B cell (primary cell): ENCODE data around the gene CXCR2. TPM values are rescaled to one million over a fixed set of nuclear protein-coding genes. Genes with fewer than 3 reads are reported as not detected.

Source experiments
- ATAC-seq: fragments of 200-7000 bp; cut with Tn5 transposase; one replicate; pipeline ENCODE4 v1.10.0; 2021; ENCODE audit warnings: low read depth, mild to moderate bottlenecking, moderate number of reproducible peaks, moderate library complexity
- CTCF ChIA-PET: fragments of 350-600 bp; sonication (Branson Sonifier 250); formaldehyde crosslinking; loops from one replicate; lab custom pipeline; 2021; ENCODE audit warnings: antibody characterized with exemption, inconsistent platforms; lab: Charles Lee
- POLR2A ChIA-PET: fragments of 350-600 bp; sonication (Branson Sonifier 250); formaldehyde crosslinking; loops from one replicate; lab custom pipeline; 2021; ENCODE audit warnings: antibody characterized with exemption; lab: Charles Lee
- DNase-seq: peaks from one replicate; pipeline ENCODE4 v3.0.0; 2013
- H2AFZ ChIP-seq: 2 replicates; pipeline ENCODE4 v1.6.1; 2012; ENCODE audit warnings: mild to moderate bottlenecking, low read depth, low read length; ENCODE audit not compliant: insufficient read depth, poor library complexity, severe bottlenecking
- H3K27ac ChIP-seq, 2 donors: 1 replicate in 1 of 2; 2 replicates in 1 of 2; pipeline ENCODE4 v1.5.1; 2012 to 2013; ENCODE audit warnings: low read length in 2 of 2, mild to moderate bottlenecking in 2 of 2, moderate library complexity in 1 of 2
- H3K27me3 ChIP-seq, 4 experiments: fragments of 200-600 bp in 1 of 4; sonication (generic) in 1 of 4; replicated peaks in 1 of 4; 1 replicate in 2 of 4; 2 replicates in 2 of 4; pipeline versions ENCODE4 v1.6.1 to v1.7.0; 2013 to 2016; ENCODE audit warnings: low read length in 3 of 4, mild to moderate bottlenecking in 2 of 4, mixed read lengths in 1 of 4, moderate library complexity in 1 of 4; ENCODE audit not compliant: insufficient read depth in 4 of 4, control insufficient read depth in 3 of 4; ENCODE audit errors: control extremely low read depth in 1 of 4
- H3K36me3 ChIP-seq, 2 experiments: replicated peaks in 1 of 2; 1 replicate in 1 of 2; 2 replicates in 1 of 2; pipeline versions ENCODE4 v1.6.1 to v1.7.1; 2013; ENCODE audit warnings: low read length in 1 of 2; ENCODE audit not compliant: insufficient read depth in 2 of 2, control insufficient read depth in 1 of 2; ENCODE audit errors: control extremely low read depth in 1 of 2, extremely low read depth in 1 of 2
- H3K4me1 ChIP-seq, 2 donors: fragments of 200-600 bp in 1 of 2; sonication (generic) in 1 of 2; 1 replicate in 1 of 2; 2 replicates in 1 of 2; pipeline versions ENCODE4 v1.5.1 to v1.6.1; 2013 to 2017; ENCODE audit warnings: low read length in 2 of 2; ENCODE audit not compliant: control insufficient read depth in 2 of 2, insufficient read depth in 2 of 2
- H3K4me2 ChIP-seq: replicated peaks from 2 replicates; pipeline ENCODE3; 2012; ENCODE audit warnings: mild to moderate bottlenecking, low read depth, low read length; ENCODE audit not compliant: poor library complexity, severe bottlenecking
- H3K4me3 ChIP-seq, 5 experiments: fragments of 200-600 bp in 1 of 5; sonication (generic) in 1 of 5; 1 replicate in 3 of 5; 2 replicates in 2 of 5; pipeline versions ENCODE4 v1.5.1 to v1.7.0; 2011 to 2016; ENCODE audit warnings: low read length in 4 of 5, mild to moderate bottlenecking in 4 of 5, low read depth in 2 of 5, control low read depth in 1 of 5, moderate library complexity in 1 of 5; ENCODE audit not compliant: insufficient read depth in 1 of 5; ENCODE audit errors: control extremely low read depth in 1 of 5, extremely low read depth in 1 of 5
- H3K79me2 ChIP-seq: fragments of 200-600 bp; sonication (generic); one replicate; pipeline ENCODE4 v1.6.0; 2016; ENCODE audit warnings: low read length; ENCODE audit not compliant: control insufficient read depth, insufficient read depth
- H3K9ac ChIP-seq: fragments of 200-600 bp; sonication (generic); 2 replicates; pipeline ENCODE4 v1.6.1; 2017; ENCODE audit warnings: mild to moderate bottlenecking, low read length, moderate library complexity
- H3K9me3 ChIP-seq, 3 donors: one replicate each; pipeline versions ENCODE4 v1.6.1 to v1.7.1; 2013; ENCODE audit warnings: low read length in 2 of 3; ENCODE audit not compliant: control insufficient read depth in 2 of 3, insufficient read depth in 1 of 3; ENCODE audit errors: control extremely low read depth in 1 of 3
- H4K20me1 ChIP-seq: 2 replicates; pipeline ENCODE4 v1.6.0; 2012; ENCODE audit warnings: mild to moderate bottlenecking, low read length; ENCODE audit not compliant: insufficient read depth, control insufficient read depth, poor library complexity, severe bottlenecking
- H3K27ac Mint-ChIP-seq: one replicate; pipeline ENCODE4 v1.8.0; 2021; ENCODE audit warnings: mixed read lengths
- H3K27me3 Mint-ChIP-seq: one replicate; pipeline ENCODE4 v1.8.0; 2021; ENCODE audit warnings: mixed read lengths
- H3K4me1 Mint-ChIP-seq: one replicate; pipeline ENCODE4 v1.8.0; 2021; ENCODE audit warnings: mixed read lengths
- H3K4me3 Mint-ChIP-seq: one replicate; pipeline ENCODE4 v1.8.0; 2021; ENCODE audit warnings: mixed read lengths
- H3K9me3 Mint-ChIP-seq: one replicate; pipeline ENCODE4 v1.8.0; 2022; ENCODE audit warnings: mixed read lengths; ENCODE audit not compliant: insufficient read depth
- EZH2 ChIP-seq: IDR thresholded peaks from 2 replicates; pipeline ENCODE4 v1.6.1; 2012; ENCODE audit warnings: borderline replicate concordance, low read depth, mild to moderate bottlenecking, moderate library complexity, low read length; ENCODE audit not compliant: insufficient read depth, poor library complexity, severe bottlenecking
- WGBS: methylation state at CpG from one replicate; pipeline ENCODE4 v1.1.5; 2013; ENCODE audit warnings: missing lambda C conversion rate; ENCODE audit not compliant: insufficient coverage; 5-methylcytosine and 5-hydroxymethylcytosine counted together
- intact Hi-C: fragments of 100-400 bp; cut with micrococcal nuclease; formaldehyde crosslinking; loops from one replicate; pipeline ENCODE4 v1.10.0; 2022
- polyA plus RNA-seq: library from polyadenylated mRNA; depleted of rRNA; stranded (reverse); fragments of >200 nt; gene quantifications from 2 replicates; pipeline ENCODE4 v1.2.3, GENCODE V29; 2012
- total RNA-seq, 2 donors: library from RNA; stranded (reverse); fragments of 120-200 nt in 1 of 2; gene quantifications; 1 replicate in 1 of 2; 2 replicates in 1 of 2; pipeline versions ENCODE4 v1.2.3 to v1.2.4, GENCODE V29; 2013 to 2022
- TF ChIP-seq, protein P1 (sequence below): fragments of 200-600 bp; IDR thresholded peaks from one replicate; pipeline ENCODE4 v1.8.0; 2022; ENCODE audit warnings: antibody characterized with exemption, mild to moderate bottlenecking

CXCR2 gene
- total and polyA plus RNA-seq, 2 donors (not counting 1 experiment from before 2014, with no cell fraction given): 0.03 TPM; not detected in 1

DNA sequence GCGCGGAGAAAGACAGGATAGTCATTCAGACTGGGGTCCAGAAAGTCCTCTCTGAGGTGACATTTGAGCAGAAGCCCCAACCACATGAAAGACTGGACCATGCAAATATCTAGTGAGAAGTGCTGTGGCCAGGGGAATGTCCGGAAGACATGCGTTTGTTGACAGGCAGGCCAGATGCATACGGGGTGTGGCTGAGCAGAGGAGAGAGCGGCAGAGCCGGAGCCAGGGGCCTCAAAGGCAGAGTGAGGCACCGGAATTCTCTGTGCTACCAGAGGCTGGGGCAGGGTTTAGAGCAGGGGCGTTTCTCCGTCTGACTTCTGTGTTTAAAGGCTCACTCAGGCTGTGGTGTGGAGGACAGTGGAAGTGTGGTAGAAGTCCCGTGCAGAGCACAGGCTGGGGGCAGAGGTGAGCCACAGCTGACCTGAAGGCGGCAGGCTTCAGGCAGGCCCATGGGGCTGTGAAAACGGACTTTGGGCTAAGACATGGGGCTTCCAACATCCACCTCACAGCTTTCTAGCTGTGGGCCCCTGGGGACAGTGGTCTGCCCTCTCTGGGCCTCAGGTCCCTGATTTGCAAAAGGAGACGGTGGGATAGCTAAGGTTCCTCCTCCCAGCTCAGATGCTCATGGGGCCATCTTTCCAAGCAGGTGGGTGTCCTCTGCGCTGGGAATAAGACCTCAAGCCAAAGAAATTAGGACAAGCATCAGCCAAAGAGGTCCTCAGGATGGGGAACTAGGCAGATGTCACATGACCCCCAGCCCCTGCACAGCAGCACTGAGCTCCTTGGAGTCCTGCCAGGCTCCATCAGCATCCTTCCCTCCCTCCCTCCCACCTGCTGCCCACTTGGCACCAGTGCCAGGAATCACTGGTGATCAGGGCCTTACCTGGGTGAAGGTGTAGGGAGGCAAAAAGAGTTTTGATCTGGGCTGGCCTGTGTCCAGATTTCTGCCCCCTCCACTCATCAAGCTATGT lies 45.6 kb upstream of the CXCR2 start:
- Histone ChIP-seq H3K9ac (no peak overlapping the region), H4K20me1 (no peaks in the 10 kb centered on the region), H2AFZ (no peak overlapping the region), H3K9me3 (peaks cover 0 to 3% (median 0%) of the 10 kb centered on the region in 3 donors), H3K4me1 (peaks cover 0 to 4% of the 10 kb centered on the region in 2 donors), H3K36me3 (no peaks in the 10 kb centered on the region), H3K4me3 (no peak overlapping the region), H3K27ac (no peak overlapping the region), H3K4me2 (no peak overlapping the region), H3K79me2 (no peaks in the 10 kb centered on the region), H3K27me3 (no peaks in the 10 kb centered on the region)
- DNase-seq (no peak), ATAC-seq (no peak)
- H3K27ac Mint-ChIP-seq: no peak overlapping the region
- ChIA-PET POLR2A (no interaction called here), CTCF (no interaction called here)
- peaks cover 3% of the 10 kb centered on the region for H3K9me3 Mint-ChIP-seq
- intact Hi-C loops: no loop called here
- H3K4me3 Mint-ChIP-seq: no peak overlapping the region
- TF ChIP-seq, protein P1, sequence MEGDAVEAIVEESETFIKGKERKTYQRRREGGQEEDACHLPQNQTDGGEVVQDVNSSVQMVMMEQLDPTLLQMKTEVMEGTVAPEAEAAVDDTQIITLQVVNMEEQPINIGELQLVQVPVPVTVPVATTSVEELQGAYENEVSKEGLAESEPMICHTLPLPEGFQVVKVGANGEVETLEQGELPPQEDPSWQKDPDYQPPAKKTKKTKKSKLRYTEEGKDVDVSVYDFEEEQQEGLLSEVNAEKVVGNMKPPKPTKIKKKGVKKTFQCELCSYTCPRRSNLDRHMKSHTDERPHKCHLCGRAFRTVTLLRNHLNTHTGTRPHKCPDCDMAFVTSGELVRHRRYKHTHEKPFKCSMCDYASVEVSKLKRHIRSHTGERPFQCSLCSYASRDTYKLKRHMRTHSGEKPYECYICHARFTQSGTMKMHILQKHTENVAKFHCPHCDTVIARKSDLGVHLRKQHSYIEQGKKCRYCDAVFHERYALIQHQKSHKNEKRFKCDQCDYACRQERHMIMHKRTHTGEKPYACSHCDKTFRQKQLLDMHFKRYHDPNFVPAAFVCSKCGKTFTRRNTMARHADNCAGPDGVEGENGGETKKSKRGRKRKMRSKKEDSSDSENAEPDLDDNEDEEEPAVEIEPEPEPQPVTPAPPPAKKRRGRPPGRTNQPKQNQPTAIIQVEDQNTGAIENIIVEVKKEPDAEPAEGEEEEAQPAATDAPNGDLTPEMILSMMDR: no peak
- no peak for TF ChIP-seq EZH2
- peaks cover 3% of the 10 kb centered on the region for H3K27me3 Mint-ChIP-seq
- peaks cover 3% of the 10 kb centered on the region for H3K4me1 Mint-ChIP-seq
- WGBS: 84% methylated on average over 14 of the region's 15 CpGs

DNA sequence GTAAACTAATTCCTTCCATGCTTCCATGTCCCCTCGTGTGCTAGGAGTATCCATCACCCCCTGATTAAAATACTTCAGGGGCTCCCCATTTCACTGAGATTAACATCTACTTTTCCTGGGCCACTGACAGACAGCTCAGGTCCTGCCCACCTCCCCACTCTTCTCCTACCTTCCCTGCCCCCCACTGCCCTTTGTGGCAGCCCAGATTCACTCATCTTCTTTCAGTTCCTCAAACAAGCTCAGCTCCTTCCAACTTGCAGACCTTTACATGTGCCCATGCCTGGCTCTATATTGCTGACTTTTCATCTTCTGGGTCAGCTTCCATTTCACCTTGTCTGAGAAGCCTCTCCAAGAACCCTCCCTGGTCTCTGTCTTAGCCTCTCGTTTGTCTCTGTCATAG lies 44.8 kb upstream of the CXCR2 start:
- Histone ChIP-seq H2AFZ (no peak overlapping the region), H3K4me1 (peaks cover 0 to 4% of the 10 kb centered on the region in 2 donors), H3K9me3 (peaks cover 0 to 3% (median 0%) of the 10 kb centered on the region in 3 donors), H3K4me3 (no peak overlapping the region), H3K36me3 (no peaks in the 10 kb centered on the region), H3K79me2 (no peaks in the 10 kb centered on the region), H3K4me2 (no peak overlapping the region), H3K27ac (no peak overlapping the region), H3K27me3 (no peaks in the 10 kb centered on the region), H4K20me1 (no peaks in the 10 kb centered on the region), H3K9ac (no peak overlapping the region)
- H3K4me3 Mint-ChIP-seq: no peak overlapping the region
- ChIA-PET POLR2A (no interaction called here), CTCF (no interaction called here)
- DNase-seq (no peak), ATAC-seq (no peak)
- no peaks in the 10 kb centered on the region for H3K27me3 Mint-ChIP-seq
- 87% methylated on average over 1 of the region's 2 CpGs for WGBS
- H3K4me1 Mint-ChIP-seq: peaks cover 3% of the 10 kb centered on the region
- H3K27ac Mint-ChIP-seq: no peak overlapping the region
- peaks cover 4% of the 10 kb centered on the region for H3K9me3 Mint-ChIP-seq
- intact Hi-C loops: no loop called here
- TF ChIP-seq EZH2: no peak
- TF ChIP-seq, protein P1: no peak
